Measurements from ENCODE around the gene DNAI1. TPM values are rescaled to one million over a fixed set of nuclear protein-coding genes. Genes with fewer than 3 reads are reported as not detected.

The DNAI1 gene
- total RNA-seq, 2 donors from 2014 or later: not detected

- H3K27me3 ChIP-seq: no peaks in the 10 kb centered on the region
- no peak overlapping the region for H3K4me3 ChIP-seq
- DNase-seq: no peak
- H3K9me3 ChIP-seq: no peaks in the 10 kb centered on the region
- intact Hi-C loops (cut with DNase I): no loop called here
- H3K9ac ChIP-seq (ENCODE audit: low read depth in 2 of 2, low read length in 2 of 2): no peak overlapping the region
- TF ChIP-seq, protein P1, sequence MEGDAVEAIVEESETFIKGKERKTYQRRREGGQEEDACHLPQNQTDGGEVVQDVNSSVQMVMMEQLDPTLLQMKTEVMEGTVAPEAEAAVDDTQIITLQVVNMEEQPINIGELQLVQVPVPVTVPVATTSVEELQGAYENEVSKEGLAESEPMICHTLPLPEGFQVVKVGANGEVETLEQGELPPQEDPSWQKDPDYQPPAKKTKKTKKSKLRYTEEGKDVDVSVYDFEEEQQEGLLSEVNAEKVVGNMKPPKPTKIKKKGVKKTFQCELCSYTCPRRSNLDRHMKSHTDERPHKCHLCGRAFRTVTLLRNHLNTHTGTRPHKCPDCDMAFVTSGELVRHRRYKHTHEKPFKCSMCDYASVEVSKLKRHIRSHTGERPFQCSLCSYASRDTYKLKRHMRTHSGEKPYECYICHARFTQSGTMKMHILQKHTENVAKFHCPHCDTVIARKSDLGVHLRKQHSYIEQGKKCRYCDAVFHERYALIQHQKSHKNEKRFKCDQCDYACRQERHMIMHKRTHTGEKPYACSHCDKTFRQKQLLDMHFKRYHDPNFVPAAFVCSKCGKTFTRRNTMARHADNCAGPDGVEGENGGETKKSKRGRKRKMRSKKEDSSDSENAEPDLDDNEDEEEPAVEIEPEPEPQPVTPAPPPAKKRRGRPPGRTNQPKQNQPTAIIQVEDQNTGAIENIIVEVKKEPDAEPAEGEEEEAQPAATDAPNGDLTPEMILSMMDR (IDR thresholded peaks at IDR 0.05): no peak
- H3K27ac ChIP-seq: no peak overlapping the region
- H3K4me1 ChIP-seq: no peaks in the 10 kb centered on the region
- H3K36me3 ChIP-seq: no peaks in the 10 kb centered on the region
These were observed 26.1 kb downstream of the DNAI1 start for GRCh38 chr9:34484678-34485077.

- no peak for DNase-seq
- Histone ChIP-seq H3K9me3 (no peaks in the 10 kb centered on the region), H3K4me1 (no peaks in the 10 kb centered on the region), H3K4me3 (no peak overlapping the region), H3K9ac (ENCODE audit: low read depth in 2 of 2, low read length in 2 of 2) (no peak overlapping the region), H3K36me3 (no peaks in the 10 kb centered on the region), H3K27me3 (no peaks in the 10 kb centered on the region), H3K27ac (no peak overlapping the region)
- intact Hi-C loops (cut with DNase I): no loop called here
- TF ChIP-seq, protein P1 (IDR thresholded peaks at IDR 0.05): no peak
These were observed 27.2 kb downstream of the DNAI1 start for GRCh38 chr9:34485822-34486221.

DNA sequence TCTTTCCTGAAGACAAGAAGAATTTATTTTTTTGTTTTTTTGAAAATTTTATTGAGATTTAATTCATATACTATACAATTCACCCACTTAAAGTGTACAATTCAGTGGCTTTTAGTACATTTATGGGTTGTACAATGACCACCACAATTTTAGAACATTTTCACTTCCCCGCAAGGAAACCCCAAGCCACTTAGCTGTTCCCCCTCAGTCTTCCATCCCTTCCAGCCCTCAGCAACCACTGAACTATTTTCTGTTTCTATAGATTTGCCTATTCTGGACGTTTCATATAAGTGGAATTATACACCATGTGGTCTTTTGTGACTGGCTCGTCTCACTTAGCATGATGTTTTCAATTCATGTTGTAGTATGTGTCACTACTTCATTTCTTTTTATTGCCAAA, 28.0 kb downstream of the DNAI1 start:
- Histone ChIP-seq H3K27ac (no peak overlapping the region), H3K36me3 (no peaks in the 10 kb centered on the region), H3K9ac (ENCODE audit: low read depth in 2 of 2, low read length in 2 of 2) (no peak overlapping the region), H3K4me1 (no peaks in the 10 kb centered on the region), H3K9me3 (no peaks in the 10 kb centered on the region), H3K27me3 (no peaks in the 10 kb centered on the region), H3K4me3 (no peak overlapping the region)
- no peak for DNase-seq
- intact Hi-C loops (cut with DNase I): no loop called here
- TF ChIP-seq, protein P1 (IDR thresholded peaks at IDR 0.05): no peak

GRCh38 chr9:34490360-34490759, 31.8 kb downstream of the DNAI1 start:
- H3K27me3 ChIP-seq: no peaks in the 10 kb centered on the region
- H3K9ac ChIP-seq (ENCODE audit: low read depth in 2 of 2, low read length in 2 of 2): no peak overlapping the region
- no peaks in the 10 kb centered on the region for H3K9me3 ChIP-seq
- no peaks in the 10 kb centered on the region for H3K4me1 ChIP-seq
- intact Hi-C loops (cut with DNase I): no loop called here
- no peak overlapping the region for H3K4me3 ChIP-seq
- DNase-seq: no peak
- H3K27ac ChIP-seq: no peak overlapping the region
- no peaks in the 10 kb centered on the region for H3K36me3 ChIP-seq
- TF ChIP-seq, protein P1 (IDR thresholded peaks at IDR 0.05): no peak

- H3K9ac ChIP-seq (ENCODE audit: low read depth in 2 of 2, low read length in 2 of 2): no peak overlapping the region
- TF ChIP-seq, protein P1 (IDR thresholded peaks at IDR 0.05): no peak
- no peak overlapping the region for H3K4me3 ChIP-seq
- no peaks in the 10 kb centered on the region for H3K27me3 ChIP-seq
- H3K36me3 ChIP-seq: no peaks in the 10 kb centered on the region
- H3K4me1 ChIP-seq: no peaks in the 10 kb centered on the region
- H3K9me3 ChIP-seq: no peaks in the 10 kb centered on the region
- intact Hi-C loops (cut with DNase I): no loop called here
- no peak overlapping the region for H3K27ac ChIP-seq
- DNase-seq: no peak
These were observed 32.2 kb downstream of the DNAI1 start for GRCh38 chr9:34490760-34491159.

DNA sequence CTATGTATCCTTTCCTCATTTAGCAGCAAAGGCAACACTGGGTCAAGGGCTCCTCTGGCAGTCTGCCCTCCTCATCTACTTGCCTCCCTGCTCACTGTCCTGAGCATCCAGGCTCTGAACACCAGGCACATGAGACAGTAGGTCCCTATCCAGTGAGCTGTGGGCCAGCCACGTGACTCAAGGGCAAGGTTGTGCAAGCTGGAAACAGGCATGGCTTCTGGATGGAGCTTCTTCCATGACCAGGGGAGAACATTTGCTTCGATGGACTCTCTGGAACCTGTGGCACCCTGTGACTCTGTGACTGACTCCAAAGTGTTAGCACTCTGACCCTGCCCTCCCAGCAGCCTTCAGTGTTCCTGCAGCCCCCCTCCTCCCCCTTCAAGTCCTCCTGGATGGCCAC, 33.0 kb downstream of the DNAI1 start:
- TF ChIP-seq, protein P1 (IDR thresholded peaks at IDR 0.05): no peak
- intact Hi-C loops (cut with DNase I): no loop called here
- Histone ChIP-seq H3K9me3 (no peaks in the 10 kb centered on the region), H3K4me1 (no peaks in the 10 kb centered on the region), H3K4me3 (no peak overlapping the region), H3K36me3 (no peaks in the 10 kb centered on the region), H3K27me3 (no peaks in the 10 kb centered on the region), H3K27ac (no peak overlapping the region), H3K9ac (ENCODE audit: low read depth in 2 of 2, low read length in 2 of 2) (no peak overlapping the region)
- no peak for DNase-seq
